GM21447 (cell line): ENCODE data around the gene NPC1.

Source experiments
- ATAC-seq: cut with Tn5 transposase; IDR thresholded peaks from one replicate; pipeline ENCODE4 v1.9.1; 2021; ENCODE audit not compliant: unreplicated experiment

Gene NPC1

GRCh38 chr18:23550898-23551297, 35.4 kb downstream of the NPC1 start:
- no peak for ATAC-seq

GRCh38 chr18:23548719-23549118, 37.6 kb downstream of the NPC1 start:
- no peak for ATAC-seq

- no peak for ATAC-seq
Observed at GRCh38 chr18:23548275-23548674, 38.0 kb downstream of the NPC1 start.

- ATAC-seq = no peak
Observed at GRCh38 chr18:23547846-23548245, 38.5 kb downstream of the NPC1 start.

GRCh38 chr18:23547306-23547705, 39.0 kb downstream of the NPC1 start:
- no peak for ATAC-seq

- no peak for ATAC-seq
Observed at GRCh38 chr18:23545247-23545789, 41.0 kb downstream of the NPC1 start.

- no peak for ATAC-seq
Observed at GRCh38 chr18:23542461-23542860, 43.8 kb downstream of the NPC1 start.

- no peak for ATAC-seq
Observed at GRCh38 chr18:23541349-23542093, 44.8 kb downstream of the NPC1 start.

- peak; percentile 78 for ATAC-seq
Observed at GRCh38 chr18:23540867-23541266, 45.4 kb downstream of the NPC1 start.

GRCh38 chr18:23539911-23540525, 46.3 kb downstream of the NPC1 start:
- ATAC-seq = no peak

- ATAC-seq = no peak
Observed at GRCh38 chr18:23539296-23539695, 47.0 kb downstream of the NPC1 start.

GRCh38 chr18:23538870-23539269, 47.4 kb downstream of the NPC1 start:
- ATAC-seq = no peak

GRCh38 chr18:23538001-23538400, 48.3 kb downstream of the NPC1 start:
- ATAC-seq = no peak

- ATAC-seq = no peak
Observed at GRCh38 chr18:23537274-23537673, 49.0 kb downstream of the NPC1 start.

- no peak for ATAC-seq
Observed at GRCh38 chr18:23536204-23536603, 50.1 kb downstream of the NPC1 start.

GRCh38 chr18:23534276-23534675, 52.0 kb downstream of the NPC1 start:
- ATAC-seq = no peak

GRCh38 chr18:23532848-23533247, 53.5 kb downstream of the NPC1 start:
- ATAC-seq = no peak

GRCh38 chr18:23531912-23532311, 54.4 kb downstream of the NPC1 start:
- ATAC-seq = no peak

GRCh38 chr18:23530195-23530594, 56.1 kb downstream of the NPC1 start:
- no peak for ATAC-seq

GRCh38 chr18:23529604-23530003, 56.7 kb downstream of the NPC1 start:
- ATAC-seq = no peak

- no peak for ATAC-seq
Observed at GRCh38 chr18:23528580-23529472, 57.5 kb downstream of the NPC1 start.
